Fibroblast of gingiva (primary cell): Measurements from ENCODE around the gene SLX4IP.
"Not testable (repeated sequence)": the region's sequence is repeated elsewhere in the genome, so short reads cannot be mapped to it uniquely, and the experiment has no call there.

Experiments
- DNase-seq: peaks from one replicate; pipeline ENCODE4 v3.0.0-alpha.2; 2011; ENCODE audit warnings: low read depth

SLX4IP gene

DNA sequence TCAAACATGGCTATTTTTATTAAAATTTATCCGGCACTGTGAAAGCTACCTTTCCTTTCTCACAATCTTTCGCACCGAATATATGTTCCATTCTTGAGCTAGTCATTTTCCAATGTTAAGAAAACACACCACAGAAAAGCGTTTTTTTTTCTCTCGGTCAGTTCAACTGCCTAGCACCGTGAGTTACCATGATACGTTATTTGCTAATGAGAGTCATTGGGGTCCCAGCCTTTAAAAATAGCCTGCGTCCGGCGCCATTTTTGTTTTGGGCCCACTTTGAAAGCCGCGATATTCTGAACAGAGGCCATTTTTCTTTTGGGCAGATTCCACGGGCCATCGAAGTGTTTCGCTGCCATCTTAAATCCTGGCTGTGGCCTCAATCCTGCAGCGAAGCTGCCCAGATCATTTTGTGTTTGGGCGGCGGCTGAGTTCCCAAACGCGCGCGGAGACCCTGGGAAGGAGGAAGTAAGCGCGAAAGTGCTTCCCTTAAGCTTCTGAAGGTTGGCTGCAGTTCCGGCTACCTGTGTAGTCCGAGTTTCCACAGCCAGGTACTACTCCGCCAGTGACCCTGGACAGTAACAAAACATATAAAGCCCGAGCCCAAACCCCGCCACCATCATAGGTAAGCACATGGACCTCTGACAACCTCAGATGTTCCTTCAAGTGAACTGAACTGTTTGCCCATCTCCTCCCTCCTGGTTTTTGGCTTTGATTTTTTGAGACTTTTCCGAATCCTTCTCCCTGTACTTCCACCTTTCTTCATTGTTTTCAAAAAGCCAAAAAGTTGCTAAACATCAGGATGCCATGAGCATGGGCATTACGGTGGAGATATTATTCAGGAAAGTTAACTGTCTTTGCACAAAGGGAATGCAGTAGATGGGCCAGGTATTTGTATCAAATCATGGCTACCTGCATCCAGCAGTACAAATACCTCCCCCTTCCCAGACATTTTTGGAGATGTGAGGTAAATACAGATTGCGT is at the start of gene SLX4IP:
TSS of gene SLX4IP (plus strand) at position 474 of the 981 bp plus-strand sequence. CDS start 22,900 bp downstream, outside the sequence.
- peak; percentile 96 for DNase-seq

- DNase-seq = no peak
These were observed 49.1 kb upstream of the SLX4IP start for GRCh38 chr20:10385850-10386544.

DNA sequence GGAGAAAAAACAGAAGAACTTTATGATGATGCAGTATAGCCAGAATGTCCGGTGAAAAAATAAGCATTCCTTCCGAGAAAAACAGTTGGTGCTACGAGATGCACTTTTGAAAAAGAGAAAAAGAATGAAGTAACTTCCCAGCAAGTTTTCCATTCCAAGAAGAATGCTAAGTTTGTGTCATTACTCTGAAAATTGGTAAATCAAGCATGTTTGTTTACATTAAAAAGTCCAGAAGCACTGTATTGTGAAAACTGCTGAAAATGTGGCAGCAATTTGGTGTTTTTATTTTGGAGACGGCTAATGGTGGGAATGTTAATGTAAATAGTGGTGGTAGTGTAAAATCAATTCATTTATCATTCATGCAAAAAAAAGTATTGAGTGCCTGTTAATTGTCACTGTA is 47.4 kb upstream of the SLX4IP start:
- peak; percentile 75 for DNase-seq

- no peak for DNase-seq
These were observed 46.5 kb upstream of the SLX4IP start for GRCh38 chr20:10388597-10388996.

DNA sequence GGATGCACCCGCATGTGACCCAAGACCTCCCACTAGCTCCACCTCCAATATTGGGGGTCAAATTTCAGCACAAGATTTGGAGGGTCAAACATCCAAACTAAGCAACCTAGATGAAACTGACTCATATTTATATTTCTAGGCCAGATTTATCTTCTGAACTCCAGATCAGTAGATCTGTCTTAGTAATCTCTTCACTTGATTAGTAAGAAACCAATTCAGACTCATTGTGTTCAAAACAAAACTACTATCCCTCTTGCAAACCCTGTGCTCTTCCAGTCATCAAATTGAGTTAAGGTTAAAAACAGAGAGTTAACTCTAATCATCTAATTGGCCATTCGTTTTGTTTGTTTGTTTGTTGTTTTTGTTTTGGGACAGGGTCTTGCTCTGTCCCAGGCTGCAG is 44.4 kb upstream of the SLX4IP start:
- DNase-seq = no peak

DNA sequence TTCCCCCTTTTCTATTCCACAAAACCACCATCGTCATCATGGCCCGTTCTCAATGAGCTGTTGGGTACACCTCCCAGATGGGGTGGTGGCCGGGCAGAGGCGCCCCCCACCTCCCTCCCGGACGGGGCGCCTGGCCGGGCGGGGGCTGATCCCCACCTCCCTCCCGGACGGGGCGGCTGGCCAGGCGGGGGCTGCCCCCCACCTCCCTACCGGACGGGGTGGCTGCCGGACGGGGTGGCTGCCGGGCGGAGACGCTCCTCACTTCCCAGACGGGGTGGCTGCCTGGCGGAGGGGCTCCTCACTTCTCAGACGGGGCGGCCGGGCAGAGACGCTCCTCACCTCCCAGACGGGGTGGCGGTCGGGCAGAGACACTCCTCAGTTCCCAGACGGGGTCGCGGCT is 40.4 kb upstream of the SLX4IP start:
- not testable (repeated sequence) for DNase-seq

GRCh38 chr20:10398834-10399369 is 36.2 kb upstream of the SLX4IP start:
- DNase-seq = no peak

GRCh38 chr20:10402938-10403608 is 32.0 kb upstream of the SLX4IP start:
- DNase-seq = peak; percentile 4

DNA sequence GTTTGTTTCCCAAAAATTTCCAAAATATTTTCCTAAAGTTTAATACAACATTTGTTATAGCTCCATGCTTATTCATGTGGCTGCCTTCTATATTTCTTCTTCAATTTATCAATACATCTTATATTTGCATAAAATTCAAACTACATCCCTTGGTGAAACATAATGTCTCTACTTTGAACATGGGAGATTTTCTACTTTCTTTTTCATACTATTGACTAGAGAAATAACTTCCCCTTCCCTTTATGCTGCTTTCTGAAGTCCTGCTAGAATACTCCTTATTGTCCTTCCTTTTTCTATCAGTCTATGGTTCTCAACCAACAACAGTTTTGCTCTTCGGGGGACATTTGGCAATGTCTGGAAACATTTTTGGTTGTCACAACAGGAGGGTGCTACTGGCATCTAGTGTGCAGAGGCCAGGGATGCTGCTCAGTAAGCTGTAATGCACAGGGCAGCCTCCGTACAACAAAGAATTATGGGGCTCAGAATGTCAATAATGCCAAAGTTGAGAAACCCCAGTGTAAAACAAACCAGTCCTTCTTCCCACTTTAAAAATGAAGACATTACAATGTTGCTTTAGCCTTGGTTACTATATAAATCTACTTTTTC is 31.0 kb upstream of the SLX4IP start:
- peak; percentile 7 for DNase-seq

DNA sequence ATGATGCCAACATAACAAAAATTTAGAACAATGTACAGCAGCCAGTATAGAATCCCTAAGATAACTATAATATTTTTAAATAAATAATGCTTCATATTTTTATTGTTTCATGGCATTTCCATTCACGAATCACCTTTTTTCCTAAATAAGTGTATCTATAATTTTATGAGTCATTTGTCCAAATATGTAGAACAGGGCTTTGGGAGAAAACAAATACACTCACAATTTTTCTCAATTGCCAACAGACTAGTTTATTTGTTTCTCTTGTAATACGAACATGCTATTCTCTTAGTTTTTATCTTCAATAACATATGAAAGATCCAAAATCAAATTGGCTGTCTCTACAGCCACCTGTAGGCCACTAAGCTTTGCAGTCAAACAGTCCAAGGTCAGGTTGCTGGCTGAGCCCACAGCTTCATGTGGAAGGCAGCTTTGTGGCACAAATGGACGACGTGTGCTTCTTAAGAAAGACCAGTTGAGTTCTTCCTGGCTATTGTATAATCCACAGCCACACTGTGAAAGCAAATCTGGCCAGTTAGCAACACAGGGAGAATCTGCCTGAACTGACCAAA is 30.1 kb upstream of the SLX4IP start:
- no peak for DNase-seq

GRCh38 chr20:10408108-10408813 is 26.8 kb upstream of the SLX4IP start:
- DNase-seq = no peak

DNA sequence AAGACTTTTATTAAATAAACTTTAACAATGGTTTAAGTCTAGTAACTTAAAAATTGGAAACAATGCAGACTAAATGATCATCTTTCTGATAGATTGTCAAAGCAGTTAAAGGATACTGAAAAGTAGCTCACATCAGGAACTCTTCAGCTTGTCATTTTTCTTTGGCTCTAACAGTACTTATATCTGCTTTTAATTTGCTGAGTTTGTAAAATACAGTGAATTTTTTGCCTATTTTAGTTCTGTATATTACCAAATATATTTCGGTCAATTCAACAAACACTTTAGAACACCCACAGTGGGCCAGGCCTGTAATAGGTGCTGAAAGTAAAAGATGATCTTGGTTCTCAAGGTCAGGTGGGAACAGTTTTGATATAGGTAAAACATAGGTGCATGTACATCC is 23.4 kb upstream of the SLX4IP start:
- DNase-seq = no peak

DNA sequence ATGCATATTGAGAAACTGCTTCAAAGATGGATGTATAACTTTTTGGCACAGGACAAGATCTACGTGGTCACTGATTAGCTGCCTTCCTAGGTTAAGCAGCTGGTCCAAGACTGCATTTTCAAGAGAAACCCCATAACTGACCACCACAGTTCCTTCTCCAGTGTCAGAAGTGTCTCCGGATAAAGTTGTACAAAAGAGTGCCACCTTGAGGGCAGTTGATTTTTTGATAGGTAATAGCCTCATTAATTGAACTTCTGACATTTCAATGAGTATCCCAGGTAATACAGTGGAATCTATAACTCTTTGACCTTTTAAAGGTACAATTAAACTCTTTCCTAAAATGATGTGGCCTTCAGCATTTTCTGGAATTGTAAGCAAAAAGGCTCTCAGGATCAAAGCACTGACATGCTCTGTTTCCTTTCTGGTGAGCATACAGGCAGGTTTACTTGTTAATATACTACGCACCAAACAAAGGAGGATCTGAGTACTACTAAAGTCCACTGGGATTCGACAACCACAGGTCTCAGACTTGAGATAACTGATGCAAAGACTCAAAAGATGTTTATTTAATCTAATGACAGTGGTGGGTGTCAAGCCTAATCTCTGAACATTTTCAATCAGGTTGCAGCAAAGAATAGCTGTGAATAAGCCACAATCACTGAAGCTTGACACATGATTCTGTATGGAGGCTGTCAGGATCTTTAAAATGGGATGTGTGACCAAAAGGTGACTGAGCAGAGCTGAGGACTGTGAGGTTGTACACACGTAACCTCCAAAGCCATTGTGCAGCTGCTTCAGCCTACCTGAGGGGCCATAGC is 22.3 kb upstream of the SLX4IP start:
- DNase-seq = no peak

DNA sequence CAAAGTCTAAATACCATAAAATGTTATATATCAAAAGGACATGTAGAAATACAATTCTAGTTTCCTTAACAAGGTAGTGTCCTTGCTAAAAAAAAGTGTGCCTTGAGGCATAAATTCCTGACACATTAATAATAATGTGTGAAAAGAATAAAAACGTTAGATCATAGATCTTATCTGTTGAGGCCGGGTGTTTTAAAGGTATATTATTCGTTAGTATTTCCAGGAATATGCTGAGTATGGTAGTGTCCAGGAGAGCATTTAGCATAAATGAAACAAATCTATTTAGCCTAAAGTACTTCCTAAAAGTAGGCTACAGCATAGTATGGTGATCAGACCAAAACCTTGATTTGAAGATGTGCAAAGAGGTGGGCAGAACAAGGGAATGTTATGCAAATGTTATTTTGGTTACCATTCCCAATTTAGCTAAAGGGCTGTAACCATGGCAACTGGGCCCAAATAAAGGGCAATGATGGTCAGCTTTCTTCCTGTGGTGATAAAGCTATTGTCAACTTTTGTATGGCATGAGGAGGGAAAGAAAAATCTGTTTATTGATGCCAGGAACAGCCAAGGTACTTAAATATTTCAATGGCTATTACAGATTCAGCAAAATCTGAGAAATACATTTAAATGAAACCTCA is 20.0 kb upstream of the SLX4IP start:
- DNase-seq = peak; percentile 26

- DNase-seq = not testable (repeated sequence)
These were observed 17.9 kb upstream of the SLX4IP start for GRCh38 chr20:10417218-10417617.

- no peak for DNase-seq
These were observed 15.5 kb upstream of the SLX4IP start for GRCh38 chr20:10419550-10420133.

GRCh38 chr20:10423735-10424134 is 11.4 kb upstream of the SLX4IP start:
- DNase-seq = no peak

DNA sequence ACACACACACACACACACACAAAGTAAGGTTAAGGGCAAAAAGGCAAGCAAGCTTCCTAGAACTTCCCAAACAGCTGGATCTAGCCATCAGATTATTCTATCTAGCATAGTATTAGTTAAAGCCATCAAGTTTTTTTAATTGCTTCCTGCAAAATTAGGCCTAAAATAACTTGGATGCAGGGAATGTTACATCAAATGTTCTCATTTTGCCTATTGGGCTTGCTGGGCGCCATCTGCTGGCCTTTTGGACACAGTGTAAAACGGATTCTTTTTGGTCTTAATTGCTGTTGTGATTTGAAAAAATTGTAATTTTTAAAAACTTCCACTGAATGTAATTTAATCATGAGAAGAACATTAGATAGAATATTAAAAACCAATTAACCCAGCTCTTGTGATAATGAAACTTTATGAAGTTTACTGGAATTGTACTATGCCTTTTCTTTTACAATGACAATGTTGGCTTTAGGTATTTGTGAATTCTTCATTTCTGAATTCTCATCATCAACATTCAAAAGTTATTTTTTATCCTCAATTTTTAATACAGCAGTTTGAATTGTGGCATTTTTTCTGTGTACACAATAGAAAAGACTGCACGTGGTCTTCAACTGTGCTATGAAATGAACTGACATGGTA is 7.9 kb upstream of the SLX4IP start:
- peak; percentile 70 for DNase-seq

DNA sequence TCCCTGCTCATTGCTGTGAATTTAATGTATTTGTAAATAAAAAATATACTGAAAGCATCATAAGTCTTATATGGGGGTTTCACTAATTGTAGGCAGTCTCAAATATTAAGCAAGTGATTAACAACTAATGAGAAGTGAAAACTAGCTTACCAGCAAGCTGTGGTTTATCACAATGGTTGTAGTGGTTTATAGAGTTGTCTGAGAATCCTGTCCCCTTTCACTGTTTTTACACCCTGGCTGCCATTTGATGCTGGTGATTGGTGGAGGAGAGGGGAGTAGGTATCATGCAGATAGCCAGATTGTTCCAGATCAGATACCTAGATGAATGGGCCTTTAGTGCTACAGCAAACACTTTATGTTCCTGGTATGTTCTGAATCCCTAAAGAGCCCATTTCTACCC is 7.1 kb upstream of the SLX4IP start:
- no peak for DNase-seq
